MCF 10A (cell line): ENCODE data around the gene ASPG. TPM values are rescaled to one million over a fixed set of nuclear protein-coding genes. Genes with fewer than 3 reads are reported as not detected.

Source experiments
- BruUV-seq: library from RNA; stranded (reverse); fragments of 400-500 nt; replicated peaks from 2 replicates; lab custom pipeline; 2021; lab: Mats Ljungman, UMichigan
- CTCF ChIA-PET: fragments of 300-600 bp; sonication (Branson Sonifier 250); formaldehyde crosslinking; extraction: SDS; loops from one replicate; lab custom pipeline; 2021; ENCODE audit warnings: antibody characterized with exemption, inconsistent platforms; lab: Yijun Ruan, JAX
- POLR2A ChIA-PET: fragments of 300-600, 350-650 bp; sonication (Branson Sonifier 250); formaldehyde crosslinking; extraction: SDS; loops from one replicate; lab custom pipeline; 2020; ENCODE audit warnings: antibody characterized with exemption, inconsistent platforms; lab: Yijun Ruan, JAX
- DNase-seq: peaks from one replicate; pipeline ENCODE4 v3.0.0-alpha.2; 2018; ENCODE audit not compliant: unreplicated experiment
- H3K27ac Mint-ChIP-seq: one replicate; pipeline ENCODE4 v1.8.0; 2022; ENCODE audit warnings: mild to moderate bottlenecking, low read depth, mixed read lengths; ENCODE audit not compliant: unreplicated experiment
- H3K27me3 Mint-ChIP-seq: one replicate; pipeline ENCODE4 v1.8.0; 2022; ENCODE audit warnings: mixed read lengths; ENCODE audit not compliant: insufficient read depth, unreplicated experiment
- H3K36me3 Mint-ChIP-seq: one replicate; pipeline ENCODE4 v1.8.0; 2022; ENCODE audit warnings: mild to moderate bottlenecking, moderate library complexity, mixed read lengths; ENCODE audit not compliant: insufficient read depth, unreplicated experiment
- H3K4me1 Mint-ChIP-seq: one replicate; pipeline ENCODE4 v1.8.0; 2022; ENCODE audit warnings: mixed read lengths; ENCODE audit not compliant: insufficient read depth, unreplicated experiment
- H3K4me3 Mint-ChIP-seq: one replicate; pipeline ENCODE4 v1.8.0; 2022; ENCODE audit warnings: mild to moderate bottlenecking, moderate library complexity, mixed read lengths; ENCODE audit not compliant: unreplicated experiment
- H3K9me3 Mint-ChIP-seq: one replicate; pipeline ENCODE4 v1.8.0; 2022; ENCODE audit warnings: mixed read lengths; ENCODE audit not compliant: unreplicated experiment
- intact Hi-C: fragments of 100-400 bp; cut with micrococcal nuclease; formaldehyde crosslinking; loops from 2 replicates; pipeline ENCODE4 v1.14.1; 2022
- total RNA-seq: library from RNA; stranded (reverse); gene quantifications from 2 replicates; pipeline ENCODE4 v1.2.3, GENCODE V29; 2022
- TF ChIP-seq, protein P1 (sequence below): fragments of 200-600 bp; IDR thresholded peaks from one replicate; pipeline ENCODE4 v1.8.0; 2022; ENCODE audit warnings: antibody characterized with exemption, mild to moderate bottlenecking; ENCODE audit not compliant: unreplicated experiment

ASPG gene
- total RNA-seq, 1 experiment from 2014 or later, result 0.12 TPM

DNA sequence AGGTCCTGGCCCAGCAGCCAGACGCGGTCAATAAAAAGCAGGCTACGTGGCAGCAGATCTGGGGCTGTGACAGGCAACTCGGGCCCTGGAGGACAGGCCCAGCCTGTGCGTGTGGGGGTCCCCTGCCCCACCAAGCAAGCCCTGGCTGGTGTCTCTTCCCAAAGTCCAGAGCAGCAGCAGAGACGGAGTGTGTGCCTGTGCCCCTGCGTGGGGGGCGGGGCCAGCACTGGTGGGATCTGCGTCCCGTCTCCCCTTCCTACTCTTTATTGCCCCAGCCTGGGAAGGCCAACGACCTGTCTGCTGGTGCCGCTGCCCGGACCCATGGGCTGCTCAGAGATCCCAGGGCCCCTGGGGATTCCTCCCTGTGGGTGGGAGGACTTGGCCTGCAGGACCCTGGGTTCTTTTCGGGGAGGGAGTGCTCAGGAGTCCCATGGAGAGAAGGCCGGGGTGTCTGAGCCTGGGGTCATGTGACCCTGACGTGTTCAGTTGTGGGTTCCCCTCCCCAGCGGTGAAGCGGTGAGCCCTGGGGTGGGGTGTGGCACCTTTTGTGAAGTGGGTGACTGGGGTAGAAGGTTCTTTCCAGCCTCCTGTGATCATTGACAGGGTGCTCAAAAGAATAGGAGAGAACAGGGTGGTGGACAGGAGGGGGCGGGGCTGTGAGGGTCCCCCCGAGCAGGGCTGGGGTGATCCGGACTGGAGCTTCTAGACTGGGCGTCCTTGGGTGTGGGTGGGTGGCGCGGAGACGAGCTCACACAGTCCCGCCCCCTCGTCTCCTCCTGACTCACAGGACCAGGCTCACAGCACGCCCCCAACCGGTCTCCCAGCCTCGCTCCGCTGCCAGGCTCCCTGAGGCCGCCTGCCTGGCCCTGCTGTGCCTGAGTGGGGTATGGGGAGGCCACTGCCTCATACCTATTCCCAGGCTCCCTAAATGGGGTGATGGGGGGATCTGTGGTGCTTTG lies 22.4 kb downstream of the ASPG start:
- intact Hi-C loops, result no loop called here
- Mint-ChIP-seq H3K4me1 (no peaks in the 10 kb centered on the region), H3K9me3 (no peaks in the 10 kb centered on the region), H3K27ac (no peak overlapping the region), H3K4me3 (no peak overlapping the region), H3K36me3 (no peaks in the 10 kb centered on the region), H3K27me3 (no peaks in the 10 kb centered on the region)
- CTCF ChIA-PET, result interaction anchor here (0.6 to 1.4 kb wide), 2 partner anchors 24 to 456 kb away, joined by 3 to 5 read pairs; no protein-coding TSS in a partner anchor
- peak; percentile 44 for DNase-seq
- no TSS peak for BruUV-seq
- POLR2A ChIA-PET, result no interaction called here
- TF ChIP-seq, protein P1, sequence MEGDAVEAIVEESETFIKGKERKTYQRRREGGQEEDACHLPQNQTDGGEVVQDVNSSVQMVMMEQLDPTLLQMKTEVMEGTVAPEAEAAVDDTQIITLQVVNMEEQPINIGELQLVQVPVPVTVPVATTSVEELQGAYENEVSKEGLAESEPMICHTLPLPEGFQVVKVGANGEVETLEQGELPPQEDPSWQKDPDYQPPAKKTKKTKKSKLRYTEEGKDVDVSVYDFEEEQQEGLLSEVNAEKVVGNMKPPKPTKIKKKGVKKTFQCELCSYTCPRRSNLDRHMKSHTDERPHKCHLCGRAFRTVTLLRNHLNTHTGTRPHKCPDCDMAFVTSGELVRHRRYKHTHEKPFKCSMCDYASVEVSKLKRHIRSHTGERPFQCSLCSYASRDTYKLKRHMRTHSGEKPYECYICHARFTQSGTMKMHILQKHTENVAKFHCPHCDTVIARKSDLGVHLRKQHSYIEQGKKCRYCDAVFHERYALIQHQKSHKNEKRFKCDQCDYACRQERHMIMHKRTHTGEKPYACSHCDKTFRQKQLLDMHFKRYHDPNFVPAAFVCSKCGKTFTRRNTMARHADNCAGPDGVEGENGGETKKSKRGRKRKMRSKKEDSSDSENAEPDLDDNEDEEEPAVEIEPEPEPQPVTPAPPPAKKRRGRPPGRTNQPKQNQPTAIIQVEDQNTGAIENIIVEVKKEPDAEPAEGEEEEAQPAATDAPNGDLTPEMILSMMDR, result no peak

DNA sequence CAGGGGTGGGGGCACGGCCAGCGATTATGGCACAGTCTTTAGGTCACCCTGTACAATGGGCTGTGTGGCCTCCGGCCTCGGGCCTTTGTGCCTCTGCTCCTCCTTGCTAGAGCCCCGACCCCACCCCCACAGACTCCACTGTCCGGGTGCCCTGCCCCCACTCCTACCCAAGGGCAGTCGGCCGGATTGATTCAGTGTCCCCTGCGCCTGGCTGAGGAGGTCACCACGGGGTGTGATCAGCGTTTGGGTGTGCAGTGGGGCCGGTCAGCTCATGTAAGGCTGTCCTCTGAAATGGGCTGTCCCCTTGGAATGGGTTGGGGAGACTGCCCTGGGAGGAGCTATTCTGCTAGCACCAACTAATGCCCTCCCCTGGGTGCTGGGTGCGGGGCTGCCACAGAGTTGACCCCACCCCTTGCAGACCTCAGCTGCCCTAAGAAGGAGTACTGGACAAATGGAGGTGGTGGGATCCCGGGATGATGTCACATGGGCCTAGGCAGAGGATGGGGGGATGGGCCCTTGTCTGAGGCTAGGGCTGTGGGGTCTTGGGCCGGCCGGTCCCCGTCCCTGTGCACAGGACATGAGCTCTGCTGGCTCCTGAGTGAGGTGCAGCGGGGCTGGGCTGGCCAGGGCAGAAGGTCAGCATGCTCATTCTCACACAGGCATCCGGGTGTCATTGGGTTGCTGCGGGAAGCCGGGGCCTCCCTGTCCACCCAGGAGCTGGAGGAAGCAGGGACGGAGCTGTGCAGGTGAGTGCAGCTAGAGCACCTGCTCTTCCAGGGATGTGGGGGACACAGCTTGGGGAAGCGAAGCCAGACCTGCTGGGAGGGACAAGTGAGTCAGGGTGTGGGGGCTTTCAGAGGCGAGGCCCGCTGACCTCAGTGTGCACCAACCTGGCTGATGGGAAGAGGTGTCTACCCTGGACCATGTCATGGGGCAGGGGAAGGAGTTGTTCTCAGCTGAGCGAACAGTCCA lies 23.4 kb downstream of the ASPG start:
- no peaks in the 10 kb centered on the region for H3K9me3 Mint-ChIP-seq
- ChIA-PET CTCF (interaction anchor here (0.6 to 1.4 kb wide), 4 partner anchors 15 to 455 kb away, joined by 3 to 5 read pairs (median 3); no protein-coding TSS in a partner anchor), POLR2A (no interaction called here)
- H3K36me3 Mint-ChIP-seq, result no peaks in the 10 kb centered on the region
- intact Hi-C loops, result no loop called here
- H3K4me1 Mint-ChIP-seq, result no peaks in the 10 kb centered on the region
- BruUV-seq, result no TSS peak
- H3K4me3 Mint-ChIP-seq, result no peak overlapping the region
- TF ChIP-seq, protein P1, result no peak
- no peaks in the 10 kb centered on the region for H3K27me3 Mint-ChIP-seq
- no peak for DNase-seq
- H3K27ac Mint-ChIP-seq, result no peak overlapping the region

DNA sequence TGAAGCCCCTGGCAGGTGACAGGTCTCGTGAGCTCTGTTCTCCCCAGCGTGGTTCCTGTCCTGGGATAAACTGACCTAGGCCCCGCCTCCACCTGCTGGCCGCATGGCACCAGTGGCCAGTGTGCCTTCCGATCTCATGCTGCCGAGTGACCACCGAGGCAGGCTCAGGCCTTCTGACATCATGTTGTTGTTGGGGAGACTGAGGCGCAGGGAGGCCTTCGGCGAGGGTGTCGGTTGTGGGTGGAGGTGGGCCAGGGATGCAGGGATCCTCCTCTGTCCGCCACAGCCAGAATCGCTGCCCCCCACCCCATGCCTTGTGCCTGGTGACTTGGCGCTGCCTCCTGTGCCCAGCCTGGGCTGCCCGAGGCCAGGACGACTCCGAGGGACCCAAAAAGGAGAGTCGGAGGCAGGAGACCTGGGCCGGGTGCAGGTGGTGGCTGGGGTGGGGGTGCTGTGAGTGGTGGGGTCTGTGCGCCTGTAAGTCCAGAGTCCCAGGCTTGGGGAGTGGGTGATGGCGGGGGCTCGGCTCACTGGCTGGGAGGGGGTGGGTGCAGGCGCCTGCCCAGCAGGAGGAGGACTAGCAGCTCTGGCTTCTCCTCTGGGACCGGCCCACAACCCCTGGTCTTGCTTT lies 24.3 kb downstream of the ASPG start:
- no peaks in the 10 kb centered on the region for H3K9me3 Mint-ChIP-seq
- no peak overlapping the region for H3K4me3 Mint-ChIP-seq
- no peak overlapping the region for H3K27ac Mint-ChIP-seq
- DNase-seq, result no peak
- intact Hi-C loops, result no loop called here
- H3K36me3 Mint-ChIP-seq, result no peaks in the 10 kb centered on the region
- H3K27me3 Mint-ChIP-seq, result no peaks in the 10 kb centered on the region
- POLR2A ChIA-PET, result no interaction called here
- CTCF ChIA-PET, result interaction anchor here (0.6 to 1.4 kb wide), 4 partner anchors 32 to 454 kb away, joined by 3 to 5 read pairs (median 4); no protein-coding TSS in a partner anchor
- TF ChIP-seq, protein P1, result no peak
- BruUV-seq, result no TSS peak
- H3K4me1 Mint-ChIP-seq, result no peaks in the 10 kb centered on the region
